Liver (tissue), 9 donors: ENCODE results near the gene CLCN2. TPM values are rescaled to one million over a fixed set of nuclear protein-coding genes. Genes with fewer than 3 reads are reported as not detected.

Experiments used
- DNase-seq: peaks from one replicate; pipeline ENCODE4 v3.0.0-alpha.2; 2017; ENCODE audit warnings: low spot score
- H3K27ac ChIP-seq, 2 donors: one replicate each; pipeline ENCODE4 v1.7.0; 2013; ENCODE audit warnings: inconsistent platforms in 2 of 2, low read length in 2 of 2, control low read depth in 1 of 2, low read depth in 1 of 2, mild to moderate bottlenecking in 1 of 2
- H3K27me3 ChIP-seq, 4 donors: one replicate each; pipeline versions ENCODE4 v1.6.1 to v1.7.0; 2013; ENCODE audit warnings: low read length in 3 of 4, inconsistent platforms in 1 of 4, mild to moderate bottlenecking in 1 of 4, moderate library complexity in 1 of 4; ENCODE audit not compliant: control insufficient read depth in 4 of 4, insufficient read depth in 4 of 4
- H3K36me3 ChIP-seq, 4 donors: one replicate each; pipeline versions ENCODE4 v1.6.1 to v1.7.0; 2013; ENCODE audit warnings: low read length in 3 of 4, mild to moderate bottlenecking in 3 of 4, low read depth in 1 of 4, moderate library complexity in 1 of 4; ENCODE audit not compliant: control insufficient read depth in 4 of 4, insufficient read depth in 3 of 4
- H3K4me1 ChIP-seq, 4 donors: one replicate each; pipeline versions ENCODE4 v1.6.1 to v1.7.0; 2013; ENCODE audit warnings: low read length in 3 of 4, mild to moderate bottlenecking in 3 of 4, moderate library complexity in 1 of 4; ENCODE audit not compliant: control insufficient read depth in 4 of 4, insufficient read depth in 4 of 4
- H3K4me3 ChIP-seq, 3 donors: one replicate each; pipeline versions ENCODE4 v1.6.1 to v1.7.0; 2013; ENCODE audit warnings: low read length in 3 of 3, control low read depth in 1 of 3, low read depth in 1 of 3, mild to moderate bottlenecking in 1 of 3
- H3K9ac ChIP-seq, 2 donors: one replicate each; pipeline ENCODE4 v1.7.0; 2013; ENCODE audit warnings: low read length in 2 of 2, mild to moderate bottlenecking in 2 of 2, moderate library complexity in 2 of 2, control low read depth in 1 of 2, low read depth in 1 of 2
- H3K9me3 ChIP-seq, 4 donors: one replicate each; pipeline versions ENCODE4 v1.6.1 to v1.7.0; 2013; ENCODE audit warnings: low read length in 3 of 4; ENCODE audit not compliant: control insufficient read depth in 4 of 4
- EGR1 ChIP-seq, 2 donors: IDR thresholded peaks; 2 replicates each; pipeline ENCODE4 v1.6.1; 2016 to 2018; ENCODE audit warnings: antibody characterized with exemption in 2 of 2, low read depth in 2 of 2
- FOXA2 ChIP-seq: IDR thresholded peaks from 2 replicates; pipeline ENCODE4 v1.6.1; 2016; ENCODE audit warnings: antibody characterized with exemption
- GABPA ChIP-seq, 2 donors: IDR thresholded peaks in 1 of 2; conservative IDR thresholded peaks in 1 of 2; 2 replicates each; pipeline ENCODE4 v1.6.1; 2016; ENCODE audit warnings: antibody characterized with exemption in 2 of 2, mild to moderate bottlenecking in 1 of 2, moderate library complexity in 1 of 2
- HNF4A ChIP-seq, 2 donors: conservative IDR thresholded peaks; 2 replicates each; pipeline ENCODE4 v1.6.1; 2016; ENCODE audit warnings: antibody characterized with exemption in 2 of 2, mild to moderate bottlenecking in 2 of 2
- HNF4G ChIP-seq: IDR thresholded peaks from 2 replicates; pipeline ENCODE4 v1.6.1; 2016; ENCODE audit warnings: antibody characterized with exemption
- MAX ChIP-seq: IDR thresholded peaks from 2 replicates; pipeline ENCODE4 v1.6.1; 2016; ENCODE audit warnings: antibody characterized with exemption
- NR2F2 ChIP-seq: IDR thresholded peaks from 2 replicates; pipeline ENCODE4 v1.6.1; 2016; ENCODE audit warnings: antibody characterized with exemption
- RAD21 ChIP-seq, 2 donors: IDR thresholded peaks; 2 replicates each; pipeline ENCODE4 v1.6.1; 2016; ENCODE audit warnings: antibody characterized with exemption in 2 of 2, mild to moderate bottlenecking in 2 of 2
- REST ChIP-seq: IDR thresholded peaks from 2 replicates; pipeline ENCODE4 v1.6.1; 2016; ENCODE audit warnings: antibody characterized with exemption, mild to moderate bottlenecking
- RXRA ChIP-seq, 2 donors: IDR thresholded peaks; 2 replicates each; pipeline ENCODE4 v1.6.1; 2017 to 2018; ENCODE audit warnings: antibody characterized with exemption in 2 of 2, mild to moderate bottlenecking in 1 of 2
- SP1 ChIP-seq: IDR thresholded peaks from 2 replicates; pipeline ENCODE4 v1.6.1; 2018; ENCODE audit warnings: antibody characterized with exemption, mild to moderate bottlenecking
- TAF1 ChIP-seq: conservative IDR thresholded peaks from 2 replicates; pipeline ENCODE4 v1.6.1; 2016; ENCODE audit warnings: antibody characterized with exemption, mild to moderate bottlenecking
- YY1 ChIP-seq: IDR thresholded peaks from 2 replicates; pipeline ENCODE4 v1.6.1; 2016; ENCODE audit warnings: antibody characterized with exemption, mild to moderate bottlenecking
- WGBS: extraction: QIAGEN DNeasy Blood & Tissue Kit; methylation state at CpG from one replicate; pipeline ENCODE4 v1.1.7; 2013; 5-methylcytosine and 5-hydroxymethylcytosine counted together
- polyA plus RNA-seq, 2 donors: library from polyadenylated mRNA; stranded (reverse) in 1 of 2; unstranded in 1 of 2; fragments of 200-250 nt in 1 of 2; fragments of >200 nt in 1 of 2; fragmentation: Nextera tagmentation in 1 of 2; extraction: Ambion mirVana in 1 of 2; gene quantifications; one replicate each; pipeline versions ENCODE4 v1.2.1 to v1.2.3, GENCODE V29; 2013 to 2015
- total RNA-seq, 2 donors: library from RNA; depleted of rRNA; stranded (reverse); fragments of >200 nt; gene quantifications; one replicate each; pipeline ENCODE4 v1.2.3, GENCODE V29; 2014
- TF ChIP-seq, protein P1 (sequence below): IDR thresholded peaks from 2 replicates; pipeline ENCODE4 v1.6.1; 2016; ENCODE audit warnings: antibody characterized with exemption
- donor health status: healthy.
- donor health status: healthy.
- donor health status: healthy.
- donor health status: healthy.
- donor health status: healthy.

CLCN2 gene
- total and polyA plus RNA-seq, 4 donors, result 1.1 to 3.9 (median 2.6) TPM

DNA sequence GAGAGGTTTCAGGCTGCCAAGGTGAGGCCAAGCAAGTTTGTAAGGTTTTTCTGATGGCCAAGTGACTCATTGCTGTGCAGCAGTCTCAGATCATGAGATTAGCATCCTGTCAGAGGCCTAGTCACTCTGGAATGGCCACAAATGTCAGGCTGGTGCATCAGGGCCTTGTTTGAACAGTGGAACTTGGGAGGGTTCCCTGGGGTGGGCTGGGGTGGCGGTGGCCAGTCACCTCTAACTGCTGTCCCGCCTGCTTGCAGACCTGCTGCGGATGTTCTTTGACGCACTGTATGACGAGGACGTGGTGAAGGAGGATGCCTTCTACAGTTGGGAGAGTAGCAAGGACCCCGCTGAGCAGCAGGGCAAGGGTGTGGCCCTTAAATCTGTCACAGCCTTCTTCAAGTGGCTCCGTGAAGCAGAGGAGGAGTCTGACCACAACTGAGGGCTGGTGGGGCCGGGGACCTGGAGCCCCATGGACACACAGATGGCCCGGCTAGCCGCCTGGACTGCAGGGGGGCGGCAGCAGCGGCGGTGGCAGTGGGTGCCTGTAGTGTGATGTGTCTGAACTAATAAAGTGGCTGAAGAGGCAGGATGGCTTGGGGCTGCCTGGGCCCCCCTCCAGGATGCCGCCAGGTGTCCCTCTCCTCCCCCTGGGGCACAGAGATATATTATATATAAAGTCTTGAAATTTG is 26.8 kb downstream of the CLCN2 start:
- Histone ChIP-seq H3K36me3 (peaks cover 14 to 50% (median 46%) of the 10 kb centered on the region in 4 donors), H3K4me1 (peaks cover 0 to 13% (median 6%) of the 10 kb centered on the region in 4 donors), H3K9ac (no peak overlapping the region), H3K4me3 (no peak overlapping the region), H3K27me3 (no peaks in the 10 kb centered on the region), H3K27ac (peak overlapping the region; percentile 16 to 84), H3K9me3 (no peaks in the 10 kb centered on the region)
- TF ChIP-seq MAX (no peak), YY1 (no peak), REST (no peak), RXRA (IDR thresholded peaks at IDR 0.05) (no peak), SP1 (no peak)
- DNase-seq, result no peak
- WGBS, result 89% methylated on average over 15 of the region's 15 CpGs

GRCh38 chr3:184333700-184334099 is 27.7 kb downstream of the CLCN2 start:
- H3K4me3 ChIP-seq, result no peak overlapping the region
- H3K9ac ChIP-seq, result no peak overlapping the region
- DNase-seq, result no peak
- H3K27ac ChIP-seq, result peak overlapping the region in 1 of 2 donors; percentile 35
- peaks cover 15 to 58% (median 52%) of the 10 kb centered on the region in 4 donors for H3K36me3 ChIP-seq
- H3K4me1 ChIP-seq, result peaks cover 0 to 13% (median 6%) of the 10 kb centered on the region in 4 donors
- WGBS, result 88% methylated on average over 3 of the region's 3 CpGs
- H3K27me3 ChIP-seq, result no peaks in the 10 kb centered on the region
- no peaks in the 10 kb centered on the region for H3K9me3 ChIP-seq
- no peak for TF ChIP-seq EGR1 (IDR thresholded peaks at IDR 0.05; ENCODE audit: low read depth in 2 of 2)
- no peak for TF ChIP-seq REST
- no peak for TF ChIP-seq HNF4G
- TF ChIP-seq MAX, result no peak
- TF ChIP-seq HNF4A (conservative IDR thresholded peaks at IDR 0.05), result no peak
- no peak for TF ChIP-seq NR2F2
- TF ChIP-seq, protein P1, sequence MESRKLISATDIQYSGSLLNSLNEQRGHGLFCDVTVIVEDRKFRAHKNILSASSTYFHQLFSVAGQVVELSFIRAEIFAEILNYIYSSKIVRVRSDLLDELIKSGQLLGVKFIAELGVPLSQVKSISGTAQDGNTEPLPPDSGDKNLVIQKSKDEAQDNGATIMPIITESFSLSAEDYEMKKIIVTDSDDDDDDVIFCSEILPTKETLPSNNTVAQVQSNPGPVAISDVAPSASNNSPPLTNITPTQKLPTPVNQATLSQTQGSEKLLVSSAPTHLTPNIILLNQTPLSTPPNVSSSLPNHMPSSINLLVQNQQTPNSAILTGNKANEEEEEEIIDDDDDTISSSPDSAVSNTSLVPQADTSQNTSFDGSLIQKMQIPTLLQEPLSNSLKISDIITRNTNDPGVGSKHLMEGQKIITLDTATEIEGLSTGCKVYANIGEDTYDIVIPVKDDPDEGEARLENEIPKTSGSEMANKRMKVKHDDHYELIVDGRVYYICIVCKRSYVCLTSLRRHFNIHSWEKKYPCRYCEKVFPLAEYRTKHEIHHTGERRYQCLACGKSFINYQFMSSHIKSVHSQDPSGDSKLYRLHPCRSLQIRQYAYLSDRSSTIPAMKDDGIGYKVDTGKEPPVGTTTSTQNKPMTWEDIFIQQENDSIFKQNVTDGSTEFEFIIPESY, result no peak
- TF ChIP-seq GABPA (IDR thresholded peaks at IDR 0.05 in 1 of 2, conservative IDR thresholded peaks at IDR 0.05 in 1 of 2), result no peak
- TF ChIP-seq RAD21 (IDR thresholded peaks at IDR 0.05), result no peak
- TF ChIP-seq TAF1, result no peak
- no peak for TF ChIP-seq YY1
- TF ChIP-seq FOXA2, result no peak
- TF ChIP-seq SP1, result no peak
